ENCODE results near the gene SLC16A3. TPM values are rescaled to one million over a fixed set of nuclear protein-coding genes. Genes with fewer than 3 reads are reported as not detected.

SLC16A3 gene
- total and polyA plus RNA-seq, 10 of the 15 experiments (the other 5 are each of a cell fraction or from before 2014, with no cell fraction given): 0.10 to 46.5 (median 8.0) TPM

GRCh38 chr17:82184761-82185160 is 44.1 kb upstream of the SLC16A3 start (continued):
- TF ChIP-seq RAD21 (IDR thresholded peaks at IDR 0.05; ENCODE audit: insufficient read depth, low read depth, low read length): no peak
- no peak for TF ChIP-seq TARDBP (IDR thresholded peaks at IDR 0.05; ENCODE audit: borderline replicate concordance)
- no peak for TF ChIP-seq ATF2 (IDR thresholded peaks at IDR 0.05; ENCODE audit: low read length)
- no peak for TF ChIP-seq IKZF1 (conservative IDR thresholded peaks at IDR 0.05)
- TF ChIP-seq CEBPB (IDR thresholded peaks at IDR 0.05; ENCODE audit: borderline replicate concordance in 1 of 2, low read depth in 2 of 2, low read length in 2 of 2): no peak

GRCh38 chr17:82186221-82186620 is 42.6 kb upstream of the SLC16A3 start:
- H3K4me1 ChIP-seq (ENCODE audit: control insufficient read depth, insufficient read depth, low read length): no peaks in the 10 kb centered on the region
- ChIA-PET RAD21 (ENCODE audit: unreplicated experiment) (no interaction called here), CTCF (interaction anchor here (0.6 to 1.0 kb wide), 2 partner anchors 50 kb away, joined by 3 read pairs; no protein-coding TSS in a partner anchor), POLR2A (no interaction called here), SMC1A (ENCODE audit: uncharacterized antibody, unreplicated experiment) (interaction anchor here (0.8 to 1.0 kb wide), 2 partner anchors 17 to 21 kb away, joined by 3 read pairs; no protein-coding TSS in a partner anchor)
- no peak overlapping the region for H3K4me2 ChIP-seq (ENCODE audit: control insufficient read depth, insufficient read depth)
- ATAC-seq: no peak
- in situ Hi-C loops (cut with MboI): no loop called here
- no peak for DNase-seq (ENCODE audit: low read depth, low spot score)
- H3K27me3 ChIP-seq (replicated peaks in 1 of 2; ENCODE audit: control insufficient read depth in 2 of 2, insufficient read depth in 2 of 2, low read length in 1 of 2): no peaks in the 10 kb centered on the region
- no peaks in the 10 kb centered on the region for H3K79me2 ChIP-seq (ENCODE audit: control insufficient read depth, insufficient read depth, low read length)
- no peak for FAIRE-seq
- H2AFZ ChIP-seq (ENCODE audit: control insufficient read depth, low read depth, low read length): no peak overlapping the region
- no TSS peak for BruUV-seq (replicated peaks)
- no peak overlapping the region for H3K9ac ChIP-seq (ENCODE audit: control insufficient read depth, insufficient read depth, low read length)
- H4K20me1 ChIP-seq (ENCODE audit: control insufficient read depth, insufficient read depth): no peaks in the 10 kb centered on the region
- no peak overlapping the region for H3K4me3 ChIP-seq
- WGBS (ENCODE audit: insufficient coverage, insufficient replicate concordance, low lambda C conversion rate, missing lambda C conversion rate): 93% methylated on average over 15 of the region's 15 CpGs
- no peak for TF ChIP-seq EZH2 (IDR thresholded peaks at IDR 0.05; ENCODE audit: borderline replicate concordance, control insufficient read depth, low read depth, low read length)
- no peak for TF ChIP-seq PBX3 (IDR thresholded peaks at IDR 0.05; ENCODE audit: insufficient replicate concordance, low read depth, low read length)
- no peak for TF ChIP-seq ETV6 (conservative IDR thresholded peaks at IDR 0.05 in 1 of 2, IDR thresholded peaks at IDR 0.05 in 1 of 2; ENCODE audit: borderline replicate concordance in 1 of 2, low read depth in 1 of 2)
- TF ChIP-seq TCF7 (IDR thresholded peaks at IDR 0.05; ENCODE audit: borderline replicate concordance): no peak
- TF ChIP-seq, protein P1, sequence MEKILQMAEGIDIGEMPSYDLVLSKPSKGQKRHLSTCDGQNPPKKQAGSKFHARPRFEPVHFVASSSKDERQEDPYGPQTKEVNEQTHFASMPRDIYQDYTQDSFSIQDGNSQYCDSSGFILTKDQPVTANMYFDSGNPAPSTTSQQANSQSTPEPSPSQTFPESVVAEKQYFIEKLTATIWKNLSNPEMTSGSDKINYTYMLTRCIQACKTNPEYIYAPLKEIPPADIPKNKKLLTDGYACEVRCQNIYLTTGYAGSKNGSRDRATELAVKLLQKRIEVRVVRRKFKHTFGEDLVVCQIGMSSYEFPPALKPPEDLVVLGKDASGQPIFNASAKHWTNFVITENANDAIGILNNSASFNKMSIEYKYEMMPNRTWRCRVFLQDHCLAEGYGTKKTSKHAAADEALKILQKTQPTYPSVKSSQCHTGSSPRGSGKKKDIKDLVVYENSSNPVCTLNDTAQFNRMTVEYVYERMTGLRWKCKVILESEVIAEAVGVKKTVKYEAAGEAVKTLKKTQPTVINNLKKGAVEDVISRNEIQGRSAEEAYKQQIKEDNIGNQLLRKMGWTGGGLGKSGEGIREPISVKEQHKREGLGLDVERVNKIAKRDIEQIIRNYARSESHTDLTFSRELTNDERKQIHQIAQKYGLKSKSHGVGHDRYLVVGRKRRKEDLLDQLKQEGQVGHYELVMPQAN (conservative IDR thresholded peaks at IDR 0.05): no peak
- H3K27ac ChIP-seq (ENCODE audit: control insufficient read depth, insufficient read depth): no peak overlapping the region
- intact Hi-C loops (cut with micrococcal nuclease; ENCODE audit: unreplicated experiment): no loop called here
- no peaks in the 10 kb centered on the region; a peak in 2 of 4 replicates for H3K36me3 ChIP-seq (ENCODE audit: control insufficient read depth in 2 of 2, insufficient read depth in 2 of 2, low read length in 1 of 2)
- no peaks in the 10 kb centered on the region for H3K9me3 ChIP-seq (replicated peaks; ENCODE audit: control insufficient read depth, insufficient read depth, low read length)
